ENCODE measurements around the gene CACNA1H.
"Not testable (repeated sequence)": the region's sequence is repeated elsewhere in the genome, so short reads cannot be mapped to it uniquely, and the experiment has no call there.

Gene CACNA1H

DNA sequence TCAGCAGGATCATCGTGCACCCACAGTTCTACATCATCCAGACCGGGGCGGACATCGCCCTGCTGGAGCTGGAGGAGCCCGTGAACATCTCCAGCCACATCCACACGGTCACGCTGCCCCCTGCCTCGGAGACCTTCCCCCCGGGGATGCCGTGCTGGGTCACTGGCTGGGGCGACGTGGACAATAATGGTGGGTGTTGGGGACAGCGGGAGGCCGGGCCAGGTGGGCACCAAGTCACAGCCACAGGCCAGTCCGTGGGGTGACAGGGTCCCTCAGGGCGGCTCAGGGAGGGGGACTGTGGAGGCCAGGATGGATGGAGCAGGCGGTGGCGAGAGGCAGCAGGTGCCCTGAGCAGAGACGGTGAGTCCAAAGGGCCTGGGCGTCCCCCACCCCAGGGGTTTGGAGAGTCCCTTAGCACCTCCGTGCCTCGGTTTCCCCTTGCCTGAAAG, 104.0 kb downstream of the CACNA1H start:
- no peak for DNase-seq

DNA sequence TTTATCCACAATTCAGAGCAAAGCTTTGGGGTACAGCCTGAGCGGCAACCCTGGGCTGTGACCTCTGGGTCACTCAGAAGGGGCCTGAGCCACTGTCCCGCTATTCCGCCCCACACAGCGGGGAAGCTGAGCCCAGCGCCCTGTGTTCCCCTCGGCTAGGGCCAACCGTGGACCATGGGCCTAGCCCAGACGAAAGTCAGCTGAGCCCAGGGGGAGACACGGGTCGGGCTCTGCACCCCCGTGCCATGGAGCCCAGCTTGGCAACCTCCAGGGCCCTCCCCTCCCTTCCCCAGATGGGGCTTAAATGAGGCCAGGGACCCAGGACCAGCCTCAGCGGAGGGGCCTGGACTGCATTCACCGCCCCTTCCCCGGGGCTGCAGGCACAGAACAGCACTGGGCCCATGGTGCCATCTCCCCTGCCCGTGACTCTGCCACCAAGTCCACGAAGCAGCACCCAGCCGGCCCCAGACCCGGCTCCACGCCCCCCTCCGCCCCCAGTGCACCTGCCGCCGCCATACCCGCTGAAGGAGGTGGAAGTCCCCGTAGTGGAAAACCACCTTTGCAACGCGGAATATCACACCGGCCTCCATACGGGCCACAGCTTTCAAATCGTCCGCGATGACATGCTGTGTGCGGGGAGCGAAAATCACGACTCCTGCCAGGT, 104.8 kb downstream of the CACNA1H start:
- no peak for DNase-seq

DNA sequence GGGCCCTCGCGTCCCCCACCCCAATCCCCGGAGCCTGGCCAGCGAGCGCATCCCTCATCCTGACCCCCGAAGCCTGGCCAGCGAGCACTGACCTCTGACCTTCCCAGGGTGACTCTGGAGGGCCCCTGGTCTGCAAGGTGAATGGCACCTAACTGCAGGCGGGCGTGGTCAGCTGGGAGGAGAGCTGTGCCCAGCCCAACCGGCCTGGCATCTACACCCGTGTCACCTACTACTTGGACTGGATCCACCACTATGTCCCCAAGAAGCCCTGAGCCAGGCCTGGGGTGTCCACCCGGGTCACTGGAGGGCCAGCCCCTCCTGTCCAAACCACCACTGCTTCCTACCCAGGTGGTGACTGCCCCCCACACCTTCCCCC, 105.3 kb downstream of the CACNA1H start:
- DNase-seq = no peak

DNA sequence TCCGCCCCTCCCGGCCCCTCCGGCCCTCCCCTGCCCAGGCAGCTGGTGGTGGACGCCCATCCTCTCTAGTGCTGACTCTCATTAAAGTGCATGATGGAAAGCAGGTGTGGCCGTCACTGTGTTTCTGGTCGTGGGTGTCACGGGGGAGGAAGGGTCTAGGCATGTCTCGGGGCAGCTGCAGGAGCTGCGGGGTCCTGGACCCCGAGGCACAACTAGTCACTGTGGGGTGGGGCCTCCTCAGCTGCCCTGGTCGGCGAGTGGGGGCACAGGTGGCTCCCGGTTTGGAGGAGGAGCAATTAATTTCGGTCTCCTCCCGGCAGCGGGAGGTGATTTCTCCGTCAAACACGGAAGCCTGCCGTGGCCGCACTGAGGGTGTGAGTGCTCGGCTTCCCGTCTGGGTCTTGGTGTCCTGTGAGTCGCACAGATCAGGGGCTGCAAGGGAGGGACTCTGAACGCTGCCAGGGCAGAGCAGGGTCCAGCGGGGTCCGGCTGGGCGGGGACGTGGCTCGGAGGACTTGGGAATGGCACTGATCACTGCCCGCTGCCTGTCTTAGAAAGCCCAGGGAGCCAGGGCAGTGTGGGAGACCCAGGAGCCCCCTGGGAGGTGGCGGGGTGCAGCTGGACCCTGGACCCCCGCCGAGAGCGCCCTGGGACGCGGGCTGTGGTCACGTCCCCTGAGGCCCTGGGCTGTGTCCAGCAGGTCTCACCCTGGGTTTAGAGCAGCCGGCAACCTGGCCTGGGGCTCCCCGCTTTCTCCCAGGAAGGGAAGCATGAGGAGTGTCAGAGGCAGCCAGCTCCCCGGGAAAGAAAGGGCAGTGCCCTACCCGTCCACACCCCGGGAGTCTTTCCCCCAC, 106.2 kb downstream of the CACNA1H start:
- no peak for DNase-seq

DNA sequence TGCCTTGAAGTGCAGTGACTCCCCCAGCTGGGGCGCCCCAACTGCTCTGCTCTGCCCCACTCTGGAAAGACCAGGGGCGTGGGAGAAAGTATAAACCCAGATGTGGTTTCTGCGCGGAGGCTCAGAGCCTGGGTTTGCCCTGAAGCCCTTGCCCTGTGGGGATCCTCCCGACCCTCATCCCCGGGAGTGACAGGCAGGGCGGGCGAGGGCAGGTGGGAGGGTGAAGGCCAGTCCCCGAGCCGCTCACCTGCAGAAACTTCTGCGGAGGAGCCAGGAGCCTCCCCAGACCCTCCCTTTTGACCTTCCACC, 106.8 kb downstream of the CACNA1H start:
- no peak for DNase-seq

DNA sequence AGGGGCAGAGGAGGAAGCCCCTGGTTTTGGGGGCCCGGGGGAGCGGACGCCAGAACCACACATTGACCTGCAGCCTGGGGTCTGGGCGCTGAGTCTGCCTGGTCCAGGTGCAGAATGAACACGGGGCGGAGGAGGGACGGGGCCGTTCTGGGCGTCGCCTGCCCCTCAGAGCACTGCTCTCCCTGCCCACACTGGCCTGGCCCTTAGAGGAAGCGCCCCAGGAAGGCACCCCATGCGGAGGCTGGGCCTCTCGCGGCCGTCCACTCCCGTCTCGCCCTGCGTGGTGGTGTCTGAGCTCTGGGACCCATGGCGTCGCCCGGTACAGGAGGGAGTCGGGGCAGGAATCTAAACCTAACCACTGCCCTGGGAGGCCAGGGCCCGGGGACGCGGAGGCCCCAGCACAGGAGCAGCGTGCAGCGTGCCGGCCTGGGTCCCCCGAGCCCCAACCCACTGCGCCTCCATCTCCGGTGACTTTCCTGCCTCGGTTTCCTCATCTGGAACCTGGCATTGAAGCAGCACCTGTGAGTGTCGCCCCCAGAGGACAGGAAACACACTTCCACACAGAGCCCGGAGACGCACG, 107.3 kb downstream of the CACNA1H start:
- no peak for DNase-seq

DNA sequence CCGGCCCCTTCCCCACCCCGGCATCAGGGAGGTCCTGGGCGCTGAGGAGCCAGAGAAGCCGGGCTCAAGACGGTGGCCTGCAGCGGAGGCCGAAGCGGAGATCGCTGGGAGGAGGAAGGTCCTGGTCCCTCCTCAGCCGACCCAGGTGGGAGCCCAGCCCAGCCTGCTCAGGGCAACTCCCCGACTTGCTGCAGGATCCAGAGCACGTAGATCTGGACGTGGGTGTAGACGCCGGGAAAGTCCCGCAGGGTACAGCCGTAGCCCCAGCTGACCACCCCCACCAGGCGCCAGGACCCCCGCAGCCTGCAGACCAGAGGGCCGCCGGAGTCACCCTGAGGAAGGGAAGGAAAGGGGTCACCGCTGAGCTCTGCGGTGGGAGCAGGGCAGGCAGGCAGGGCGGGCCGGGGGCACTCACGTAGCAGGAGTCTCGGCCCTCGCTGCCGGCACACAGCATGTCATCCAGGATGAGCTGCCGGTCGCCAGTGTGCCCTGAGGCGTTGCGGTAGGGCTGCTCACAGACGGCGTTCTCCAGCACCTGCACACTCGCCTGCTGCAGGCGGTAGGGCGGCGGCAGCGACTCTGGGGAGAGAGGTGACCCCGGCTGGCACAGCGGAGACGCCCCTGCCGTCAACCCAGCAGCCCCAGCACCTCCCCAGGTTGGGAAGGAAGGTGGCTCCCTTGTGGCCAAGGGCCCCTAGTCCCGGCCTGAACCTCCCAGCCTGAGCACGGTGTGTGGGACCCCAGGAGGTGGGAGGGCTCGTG, 108.4 kb downstream of the CACNA1H start:
- DNase-seq = no peak

DNA sequence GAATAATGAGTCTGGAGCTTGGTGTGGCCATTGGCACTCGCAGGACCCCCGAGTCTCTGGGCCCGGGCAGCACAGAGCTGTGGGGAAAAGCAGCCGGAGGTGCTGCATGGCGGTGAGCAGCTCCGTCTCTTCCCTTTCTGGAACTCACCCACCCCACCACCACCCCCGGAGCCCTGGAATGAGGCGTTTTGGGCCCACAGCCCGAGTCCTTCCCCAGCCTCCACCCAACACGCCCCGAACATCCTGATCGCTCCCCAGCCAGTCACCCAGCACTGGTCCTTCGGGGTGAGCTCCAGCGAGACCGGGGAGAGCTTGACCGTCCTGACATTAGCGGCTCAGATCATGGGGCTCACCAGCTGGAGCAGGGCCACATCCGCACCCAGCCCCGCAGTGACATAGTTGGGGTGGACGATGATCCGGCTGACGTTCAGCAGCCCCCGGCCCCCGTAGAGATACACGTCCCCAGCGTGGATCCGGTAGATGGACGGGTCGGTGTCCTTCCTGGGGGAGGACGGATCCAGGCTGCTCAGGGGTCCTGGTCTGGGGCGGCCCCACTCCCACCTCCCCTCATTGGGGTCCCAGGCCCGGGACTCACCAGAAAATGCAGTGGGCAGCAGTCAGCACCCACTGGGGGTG, 109.4 kb downstream of the CACNA1H start:
- no peak for DNase-seq

DNA sequence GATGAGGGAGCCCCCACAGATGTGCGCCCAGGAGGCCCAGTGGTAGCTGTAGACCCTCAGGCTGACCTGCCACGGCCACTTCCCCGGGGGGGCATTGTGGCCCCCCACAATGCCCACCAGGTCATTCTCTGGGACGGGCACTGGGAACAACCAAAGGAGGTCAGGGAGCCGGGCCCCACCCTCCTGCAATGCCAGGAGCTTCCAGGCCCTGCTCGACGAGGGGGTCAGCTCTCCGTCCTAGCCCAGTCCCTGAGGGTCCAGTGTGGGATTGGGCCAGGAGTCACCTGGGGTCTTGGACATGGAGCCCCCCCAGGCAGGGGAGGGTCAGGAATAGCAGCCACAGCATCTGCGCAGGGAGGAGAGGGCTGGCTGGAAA, 109.9 kb downstream of the CACNA1H start:
- DNase-seq = no peak

DNA sequence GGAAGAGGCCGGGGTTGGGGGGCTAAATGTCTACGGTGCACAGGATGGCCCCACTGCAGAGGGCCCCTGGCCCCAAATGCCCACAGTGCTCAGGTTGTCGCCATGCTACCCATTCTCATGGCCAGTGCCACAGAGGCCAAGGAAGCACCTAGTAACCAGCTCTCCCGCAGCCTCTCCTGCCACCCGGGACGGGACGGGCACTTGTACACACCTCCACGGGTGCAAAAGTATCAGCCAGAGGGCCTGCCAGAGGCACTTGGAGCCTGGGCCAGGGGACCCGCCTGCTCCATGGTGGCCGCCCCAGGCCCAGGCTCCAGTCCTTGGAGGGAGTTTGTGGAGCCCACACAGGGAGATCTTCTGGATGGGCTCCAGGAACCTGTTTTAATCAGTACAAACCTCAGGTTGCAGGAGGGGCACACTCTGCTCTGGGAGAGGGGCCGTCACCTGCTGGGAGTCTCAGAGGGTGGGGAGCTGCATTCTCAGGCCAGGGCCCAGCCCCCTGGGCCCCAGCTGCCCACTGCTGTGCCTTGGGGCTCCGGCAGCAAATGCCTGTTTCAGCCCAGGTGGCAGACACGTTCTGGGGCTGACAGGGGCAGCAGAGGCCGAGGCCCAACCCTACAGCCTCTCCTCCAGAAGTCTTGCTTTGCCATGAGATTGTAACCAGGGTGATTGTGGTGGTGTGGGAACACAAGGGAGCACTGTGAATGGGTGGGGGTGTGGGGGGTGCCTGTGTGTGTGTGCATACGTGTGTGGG, 110.9 kb downstream of the CACNA1H start:
- no peak for DNase-seq

DNA sequence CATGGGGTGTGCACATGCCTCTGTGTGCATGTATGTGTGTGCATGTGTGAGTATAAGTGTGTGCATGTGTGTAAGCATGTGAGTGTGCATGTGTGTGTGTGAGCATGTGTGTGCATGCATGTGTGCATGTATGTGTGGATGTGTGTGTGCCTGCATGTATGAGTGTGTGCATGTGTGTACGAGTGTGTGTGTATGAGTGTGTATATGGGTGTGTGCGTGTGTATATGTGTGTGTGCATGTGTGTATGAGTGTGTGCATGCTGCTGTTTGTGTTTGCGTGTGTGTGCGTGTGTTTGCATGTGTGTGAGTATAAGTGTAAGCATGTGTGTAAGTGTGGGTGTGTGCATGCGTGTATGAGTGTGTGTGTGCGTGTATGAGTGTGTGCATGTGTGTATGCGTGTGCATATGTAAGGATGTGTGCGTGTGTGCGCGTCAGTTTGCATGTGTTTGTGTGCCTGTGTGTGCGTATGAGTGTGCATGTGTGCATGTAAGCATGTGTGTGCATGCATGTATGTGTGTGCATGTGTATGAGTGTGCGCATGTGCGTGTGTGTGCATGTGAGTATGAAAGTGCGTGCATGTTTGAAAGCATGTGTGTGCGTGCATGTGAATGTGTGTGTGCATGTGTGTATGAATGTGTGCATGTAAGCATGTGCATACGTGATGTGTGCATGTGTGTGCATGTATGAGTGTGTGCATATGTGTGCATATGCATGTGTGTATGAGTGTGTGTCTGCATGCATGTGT, 111.6 kb downstream of the CACNA1H start:
- no peak for DNase-seq

DNA sequence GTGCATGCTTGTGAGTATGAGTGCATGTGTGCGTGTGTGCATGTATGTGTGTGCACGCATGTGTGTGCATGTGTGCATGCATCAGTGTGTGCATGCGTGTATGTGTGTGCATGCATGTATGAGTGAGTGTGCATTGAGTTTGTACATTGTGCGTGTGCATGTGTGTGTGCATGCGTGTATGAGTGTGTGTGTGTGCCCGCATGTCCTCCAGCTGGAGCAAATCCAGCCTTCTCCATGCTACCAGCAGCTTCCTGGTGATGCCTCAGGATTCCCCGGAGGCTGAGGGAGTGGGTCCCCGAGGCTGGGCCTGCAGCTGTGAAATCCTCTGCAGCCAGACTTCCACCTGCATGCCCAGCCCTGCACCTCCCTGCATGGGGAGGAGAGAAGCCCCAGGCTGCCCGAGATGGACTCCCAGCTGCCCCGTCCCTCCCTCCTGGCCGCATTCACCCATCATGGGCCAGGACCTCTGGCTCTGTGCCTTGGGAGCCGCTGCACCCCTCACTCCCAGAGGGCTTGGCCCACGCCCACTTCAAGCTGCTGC, 112.3 kb downstream of the CACNA1H start:
- no peak for DNase-seq

DNA sequence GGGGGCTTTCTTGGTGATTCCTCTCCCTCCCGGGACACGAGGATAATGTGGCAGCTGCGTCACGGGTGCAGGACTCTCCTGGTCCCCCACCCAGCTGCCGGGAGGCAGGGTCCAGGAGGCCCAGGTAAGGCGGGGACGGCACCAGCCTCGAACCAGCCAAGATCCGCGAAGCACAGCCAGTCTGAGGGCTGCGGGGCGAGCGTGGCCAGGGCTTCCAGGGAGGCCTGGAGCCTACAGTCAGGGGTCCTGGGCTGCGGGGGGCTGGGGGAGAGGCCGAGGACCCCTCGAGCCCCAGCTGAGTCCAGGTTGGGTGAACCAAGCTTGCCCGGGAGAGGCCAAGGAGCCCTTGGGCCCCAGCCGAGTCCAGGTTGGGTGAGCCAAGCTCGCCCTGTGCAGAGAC, 112.9 kb downstream of the CACNA1H start:
- DNase-seq = no peak

DNA sequence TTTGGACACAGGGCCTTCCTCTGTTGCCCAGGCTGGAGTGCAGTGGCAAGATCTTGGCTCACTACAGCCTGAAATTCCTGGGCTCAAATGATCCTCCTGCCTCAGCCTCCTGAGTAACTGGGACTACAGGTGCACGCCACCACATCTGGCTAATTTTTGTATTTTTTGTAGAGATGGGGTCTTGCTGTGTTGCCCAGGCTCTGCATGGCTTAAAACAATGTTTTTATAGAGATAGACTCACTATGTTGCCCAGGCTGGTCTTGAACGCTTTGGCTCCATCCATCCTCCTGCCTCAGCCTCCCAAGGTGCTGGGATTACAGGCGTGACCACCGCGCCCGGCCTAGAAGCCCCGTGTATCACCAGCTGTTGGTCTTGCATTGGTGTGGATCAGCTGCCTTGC, 116.5 kb downstream of the CACNA1H start:
- DNase-seq = not testable (repeated sequence)

DNA sequence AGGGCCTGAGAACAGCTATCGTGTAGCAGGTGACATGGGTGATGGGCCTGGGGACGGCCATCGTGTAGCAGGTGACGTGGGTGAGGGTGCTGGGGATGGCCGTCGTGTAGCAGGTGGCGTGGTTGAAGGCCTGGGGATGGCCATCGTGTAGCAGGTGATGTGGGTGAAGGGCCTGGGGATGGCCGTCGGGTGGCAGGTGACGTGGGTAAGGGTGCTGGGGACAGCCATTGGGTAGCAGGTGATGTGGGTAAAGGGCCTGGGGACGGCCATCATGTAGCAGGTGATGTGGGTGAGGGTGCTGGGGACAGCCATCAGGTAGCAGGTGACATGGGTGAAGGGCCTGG, 118.4 kb downstream of the CACNA1H start:
- no peak for DNase-seq
